Stimulated activated CD4-positive, alpha-beta T cell treated with anti-CD3 and anti-CD28 coated beads, Interleukin-4, amount 100 ng/mL, for 4 hours (primary cell): ENCODE results near the gene DBH.
"Not testable (repeated sequence)": the region's sequence is repeated elsewhere in the genome, so short reads cannot be mapped to it uniquely, and the experiment has no call there.

ENCODE experiments used
- DNase-seq, 2 experiments: peaks; one replicate each; pipeline ENCODE4 v3.0.0-alpha.2; 2020

DBH gene

DNA sequence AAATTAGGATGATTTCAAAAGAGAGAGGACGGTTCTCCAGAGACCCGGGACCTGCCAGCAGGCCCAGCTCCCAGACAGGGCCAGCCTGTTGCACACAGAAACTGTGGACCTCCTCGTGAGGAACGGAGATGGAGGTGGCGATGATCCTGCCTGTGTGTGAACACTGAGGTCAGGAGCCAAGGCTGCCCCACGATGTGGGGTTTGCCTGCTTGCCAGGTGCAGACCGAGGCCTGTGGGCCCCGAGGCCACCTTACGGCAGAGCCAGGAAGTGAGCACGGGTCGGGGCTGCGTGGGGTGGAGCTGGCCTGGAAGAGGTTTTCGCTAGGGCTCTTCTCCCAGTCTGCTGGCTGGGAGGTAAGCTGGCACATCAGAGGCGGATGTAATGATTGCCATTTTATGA is 31.3 kb upstream of the DBH start:
- DNase-seq, result no peak

DNA sequence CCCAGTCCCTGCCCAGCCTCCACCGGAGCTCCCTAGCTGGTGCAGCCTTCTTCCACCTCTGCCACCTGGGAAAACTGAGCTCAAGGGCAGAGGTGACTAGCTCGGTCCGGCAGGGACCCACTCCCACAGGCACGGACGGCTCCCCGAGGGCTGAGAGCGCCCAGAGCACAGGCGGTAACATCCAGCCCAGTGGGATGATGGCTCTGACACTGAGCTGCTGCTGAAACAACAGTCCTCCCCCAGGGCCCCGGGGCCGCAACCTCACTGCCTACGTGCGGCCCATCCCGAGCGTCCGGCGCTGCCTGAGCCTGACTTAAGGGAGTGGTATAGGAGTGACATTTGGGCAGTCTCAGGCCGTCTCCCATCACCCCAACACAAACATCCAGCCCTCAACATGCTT is 30.7 kb upstream of the DBH start:
- no peak for DNase-seq

DNA sequence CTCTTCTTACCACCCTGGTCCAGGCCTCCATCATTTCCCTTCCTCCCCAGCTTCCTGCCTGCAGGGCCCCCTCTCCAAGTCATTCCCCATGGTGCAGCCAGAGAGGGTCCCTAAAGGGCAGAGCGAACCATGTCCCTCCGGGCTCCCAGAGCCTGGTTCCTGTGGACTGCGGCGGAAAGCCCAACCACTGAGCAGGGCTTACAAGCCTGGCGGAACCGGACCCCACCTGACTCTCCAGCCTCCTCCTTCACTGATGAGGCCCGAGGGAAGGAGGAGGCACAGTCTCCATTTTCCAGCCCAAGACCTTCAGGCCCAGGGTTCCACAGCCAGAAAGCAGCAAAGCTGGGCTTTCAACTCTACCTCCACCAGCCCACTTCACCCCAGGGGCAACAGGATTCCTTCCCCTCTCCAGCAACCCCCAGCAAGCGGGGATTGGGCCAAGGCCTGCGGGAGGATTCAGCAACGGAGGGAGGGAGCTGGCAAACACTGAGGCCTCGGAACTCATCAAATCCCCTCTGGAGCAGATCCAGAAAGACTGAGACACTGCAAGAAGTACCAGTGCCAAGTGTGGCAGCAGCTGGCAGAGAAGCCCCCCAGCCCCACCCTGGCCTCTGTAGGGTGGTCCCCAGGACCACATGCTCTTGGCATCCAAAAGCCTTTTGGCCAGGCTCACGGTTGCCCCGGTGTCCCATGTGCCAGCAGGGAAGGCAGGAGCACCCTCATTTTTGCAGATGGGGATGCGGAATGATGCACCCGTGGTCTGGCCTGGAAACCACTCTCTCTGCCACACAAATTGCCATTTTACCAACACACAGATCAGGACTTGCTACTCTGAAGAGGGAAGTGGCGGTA is 30.1 kb upstream of the DBH start:
- DNase-seq, result no peak

DNA sequence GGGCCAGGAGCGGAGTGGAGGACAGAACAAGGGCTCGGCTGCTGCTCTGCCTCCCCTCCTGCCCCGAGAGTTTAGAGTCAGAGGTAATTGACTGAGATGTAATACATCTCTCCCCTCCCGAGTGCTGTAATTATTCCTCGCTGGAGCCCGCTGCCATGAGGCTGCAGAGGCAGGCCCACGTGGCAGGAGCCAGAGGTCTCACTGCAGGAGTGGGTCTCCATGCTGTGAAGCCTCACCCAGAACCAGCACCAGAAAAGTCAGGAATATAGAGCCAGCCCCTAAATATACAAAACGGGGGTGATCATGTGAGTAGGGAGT is 29.5 kb upstream of the DBH start:
- no peak for DNase-seq

DNA sequence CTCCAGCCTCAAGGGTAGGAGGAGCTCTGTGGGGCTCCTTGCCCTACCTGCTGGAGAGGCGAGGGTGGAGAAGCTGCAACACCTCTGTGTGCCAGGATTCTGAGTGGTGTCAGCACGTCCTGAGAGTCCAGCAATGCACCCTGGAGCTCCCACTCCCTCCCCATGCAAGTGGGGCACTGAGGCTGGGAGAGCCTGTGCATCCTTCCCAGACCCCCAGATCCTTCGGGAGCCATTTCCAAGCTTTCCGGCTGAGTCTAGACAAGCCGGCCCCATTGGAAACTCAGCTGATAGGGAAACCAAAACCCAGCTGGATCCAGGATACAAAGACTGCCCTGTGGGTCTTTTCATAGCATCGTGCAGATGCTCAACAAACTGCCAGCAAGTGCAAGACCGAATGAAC is 28.8 kb upstream of the DBH start:
- DNase-seq, result no peak

DNA sequence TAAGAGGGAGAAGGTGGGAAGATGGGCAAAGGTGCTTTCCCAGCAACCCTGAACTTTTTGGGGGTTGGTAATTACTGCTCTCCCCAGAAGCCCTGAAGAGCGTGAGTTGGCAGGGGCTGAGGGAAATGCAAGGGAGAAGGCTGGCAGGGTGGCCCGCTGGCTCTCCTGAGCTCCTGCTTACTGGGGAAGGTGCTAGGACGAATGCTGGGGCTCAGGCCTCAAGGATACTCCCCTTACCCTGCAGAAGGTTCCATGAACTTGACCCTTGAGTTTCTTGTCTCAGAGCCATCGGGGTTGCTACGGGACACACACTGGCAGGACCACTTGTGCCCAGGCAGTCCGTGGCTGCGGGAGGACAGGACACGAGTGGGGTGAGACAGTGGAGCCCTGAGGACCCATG is 28.2 kb upstream of the DBH start:
- no peak for DNase-seq

DNA sequence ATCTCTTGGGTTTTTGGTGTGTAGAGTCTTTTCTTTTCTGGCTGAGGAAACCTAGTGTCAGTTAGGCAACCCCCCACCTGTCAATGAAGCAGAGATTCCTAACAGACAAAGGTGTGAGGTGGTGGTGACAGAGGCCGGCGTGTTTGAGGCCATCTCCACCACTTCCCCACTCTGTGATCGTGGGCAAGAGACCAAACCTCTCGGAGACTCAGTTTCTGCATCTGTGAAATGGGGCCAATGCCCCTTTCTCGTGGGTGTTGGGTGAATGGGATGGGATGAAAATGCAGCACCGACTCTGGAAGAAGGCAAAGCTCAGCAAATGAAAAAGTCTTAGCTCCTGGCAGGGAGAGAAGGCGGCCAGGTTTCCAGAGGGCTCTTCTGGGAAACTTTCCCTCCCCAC is 27.8 kb upstream of the DBH start:
- no peak for DNase-seq

DNA sequence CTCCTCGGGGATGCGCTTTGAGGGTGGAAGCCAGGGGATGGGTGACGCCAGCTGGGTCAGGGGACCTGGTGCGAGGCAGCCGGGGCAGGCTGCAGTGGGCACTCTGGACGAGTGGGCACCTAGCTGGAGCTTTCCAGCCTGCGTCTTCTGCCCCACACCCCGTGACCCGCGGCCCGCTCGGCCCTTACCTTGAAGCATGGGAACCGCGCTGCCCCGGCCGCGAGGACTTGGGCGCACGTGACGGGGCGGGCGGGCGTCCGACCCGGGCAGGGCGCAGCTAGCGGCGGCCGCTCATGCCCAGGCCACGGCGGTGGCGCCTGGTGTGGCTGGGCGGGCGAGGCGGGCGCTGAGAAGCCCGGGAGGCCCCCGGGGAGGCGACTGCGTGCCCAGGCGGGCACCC is 27.3 kb upstream of the DBH start:
- no peak for DNase-seq

DNA sequence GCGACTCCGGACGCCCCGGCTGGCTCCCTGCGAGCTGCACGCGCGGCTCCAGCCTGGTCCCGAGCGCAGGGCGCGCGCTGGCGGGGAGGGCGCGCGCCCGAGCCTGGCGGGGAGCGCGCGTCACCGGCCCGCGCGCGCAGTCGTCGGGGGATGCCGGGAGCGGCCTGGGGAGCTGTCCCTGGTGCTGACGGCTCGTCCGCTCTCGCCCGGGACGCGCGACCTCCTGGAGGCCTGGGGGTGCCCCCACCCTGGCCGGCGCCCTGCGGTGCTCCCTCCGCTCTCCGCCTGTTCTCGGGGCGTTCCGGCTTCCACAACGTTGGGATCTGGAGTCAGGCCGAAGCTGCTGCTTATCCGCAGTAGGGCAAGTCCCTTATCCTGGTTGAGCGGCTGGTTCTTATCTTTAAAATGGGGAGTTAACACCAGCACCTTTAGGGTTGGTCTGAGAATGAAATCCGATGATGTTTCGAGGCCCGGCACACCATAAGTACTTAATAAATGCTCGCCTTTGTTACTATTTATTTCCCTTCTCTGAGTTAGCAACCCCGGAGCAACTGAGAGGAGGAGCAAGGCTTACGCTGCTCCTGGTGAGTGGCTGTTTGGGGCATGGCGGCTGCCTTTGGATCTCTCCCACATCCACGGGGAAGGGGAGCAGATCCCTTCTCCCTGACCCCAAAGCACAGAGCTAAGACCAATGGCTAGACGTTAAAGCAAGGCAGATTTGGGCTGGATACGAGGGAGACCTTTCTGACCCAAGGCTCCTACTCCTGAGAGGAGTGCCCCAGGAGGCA is 26.7 kb upstream of the DBH start, which contains the start of gene FAM163B:
Gene FAM163B, minus strand, starts transcription at position 79 of the 788 bp plus-strand sequence. CDS start 29,166 bp downstream, outside the sequence.
- peak; percentile 4 to 42 for DNase-seq

DNA sequence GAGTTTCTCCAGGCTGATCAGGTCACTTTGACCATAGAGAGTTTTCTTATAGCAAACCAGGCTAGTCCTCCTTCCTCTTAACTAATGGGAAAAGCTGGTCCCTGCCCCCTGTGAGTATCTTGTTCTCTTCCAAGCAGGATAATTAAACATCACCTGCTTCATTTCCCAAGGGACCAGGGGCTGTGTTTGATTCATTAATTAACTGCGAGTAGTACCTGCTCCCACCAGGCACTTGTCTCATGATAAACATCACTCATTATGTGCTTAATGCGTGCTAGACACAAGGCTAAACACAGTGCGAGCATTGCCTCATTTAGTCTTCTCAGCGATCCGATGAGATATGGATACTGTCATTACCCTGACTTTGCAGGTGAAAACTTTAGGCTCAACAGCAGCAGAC is 25.3 kb upstream of the DBH start:
- no peak for DNase-seq

DNA sequence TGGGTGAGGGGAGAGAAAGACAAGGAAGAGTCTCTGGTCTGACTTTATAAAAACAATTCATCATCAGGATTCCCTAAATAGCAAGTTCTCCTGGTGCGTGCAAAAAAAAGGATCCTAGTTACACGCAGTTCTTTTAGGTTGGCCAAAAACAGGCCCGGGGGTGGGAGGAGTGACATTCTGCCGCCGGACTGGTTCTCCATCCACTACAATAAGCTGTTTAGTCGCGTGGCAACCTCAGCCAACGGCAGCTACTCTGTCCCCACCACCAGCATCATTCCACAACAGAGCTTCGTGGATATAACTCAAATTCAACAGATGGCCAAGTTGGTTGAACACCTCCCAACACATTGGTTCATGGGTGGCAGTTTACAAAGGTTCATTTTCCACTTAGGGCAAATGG is 24.1 kb upstream of the DBH start:
- DNase-seq, result no peak

DNA sequence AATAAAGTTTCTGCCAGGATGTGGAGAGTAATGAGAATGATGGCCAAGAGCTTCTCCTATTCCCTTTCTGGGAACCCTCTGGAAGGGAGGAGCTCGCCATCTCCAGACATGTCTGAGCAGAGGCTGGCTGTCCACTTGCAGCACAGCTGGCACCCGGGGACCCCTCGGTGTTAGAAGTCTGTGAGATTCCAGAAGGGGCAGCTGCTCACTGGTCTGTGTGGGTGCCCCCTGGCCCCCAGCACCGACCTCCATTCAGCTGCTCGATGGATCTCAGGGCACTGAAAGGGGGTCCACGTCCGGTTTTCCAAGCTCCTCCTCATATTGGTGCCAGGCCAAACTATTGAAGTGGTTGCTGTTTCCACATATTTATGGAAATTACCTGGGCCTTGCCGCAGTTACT is 23.3 kb upstream of the DBH start:
- no peak for DNase-seq

DNA sequence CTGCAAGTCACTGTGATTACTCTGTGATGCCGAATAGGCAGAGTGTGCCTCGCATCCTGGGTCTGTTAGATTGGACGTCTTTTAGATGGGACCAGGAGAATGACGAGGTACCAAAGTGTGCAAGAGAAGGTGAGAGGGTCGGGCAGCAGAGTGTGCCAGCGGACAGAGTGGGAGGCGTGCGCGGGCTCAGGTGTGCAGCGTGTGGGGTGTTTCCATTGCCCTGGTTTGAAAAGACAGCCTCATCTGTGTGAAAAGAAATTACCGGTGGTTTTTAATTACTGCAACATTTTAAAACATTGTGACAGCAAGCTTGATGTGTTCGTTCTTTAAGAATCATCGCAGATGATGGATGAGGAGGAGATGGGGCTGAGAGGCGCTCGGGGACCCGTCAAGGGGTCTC is 22.7 kb upstream of the DBH start:
- no peak for DNase-seq

DNA sequence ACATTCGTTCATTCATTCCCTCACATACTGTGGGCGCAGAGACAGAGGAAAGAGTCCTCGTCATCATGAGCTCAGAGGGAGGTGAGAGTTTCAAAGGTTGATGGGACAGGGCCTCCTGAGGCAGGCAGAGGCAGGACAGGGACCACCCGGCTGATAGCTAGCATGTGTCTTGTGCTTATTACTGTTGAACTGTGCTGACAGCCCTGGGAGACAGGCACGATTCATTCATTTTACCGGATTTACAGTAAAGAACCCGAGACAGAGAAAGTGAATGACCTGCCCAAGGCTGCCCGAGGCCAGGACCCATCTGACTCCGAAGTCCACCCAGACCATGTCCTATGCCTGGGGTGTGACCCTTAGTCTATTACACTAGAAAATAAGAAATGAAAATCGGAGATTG is 22.1 kb upstream of the DBH start:
- no peak for DNase-seq

DNA sequence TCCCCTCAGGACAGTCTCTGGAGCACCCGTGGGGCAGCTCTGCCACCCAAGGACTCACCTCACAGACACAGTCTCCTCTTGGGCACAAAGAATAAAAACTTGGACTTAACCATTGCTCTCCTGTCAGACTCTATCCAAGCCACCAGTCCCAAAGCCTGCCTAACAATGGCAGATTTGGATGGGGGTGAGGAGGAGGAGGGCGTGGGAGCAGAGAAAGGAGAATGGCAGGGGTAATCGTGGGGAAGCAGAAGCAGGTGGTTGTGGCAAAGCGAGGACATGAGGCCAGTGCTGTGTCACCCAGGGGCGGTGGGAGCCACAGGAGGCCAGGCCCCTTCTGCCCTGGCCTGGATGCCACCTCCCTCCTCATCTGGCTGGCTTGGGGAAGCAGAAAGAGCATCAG is 21.5 kb upstream of the DBH start:
- DNase-seq, result no peak

DNA sequence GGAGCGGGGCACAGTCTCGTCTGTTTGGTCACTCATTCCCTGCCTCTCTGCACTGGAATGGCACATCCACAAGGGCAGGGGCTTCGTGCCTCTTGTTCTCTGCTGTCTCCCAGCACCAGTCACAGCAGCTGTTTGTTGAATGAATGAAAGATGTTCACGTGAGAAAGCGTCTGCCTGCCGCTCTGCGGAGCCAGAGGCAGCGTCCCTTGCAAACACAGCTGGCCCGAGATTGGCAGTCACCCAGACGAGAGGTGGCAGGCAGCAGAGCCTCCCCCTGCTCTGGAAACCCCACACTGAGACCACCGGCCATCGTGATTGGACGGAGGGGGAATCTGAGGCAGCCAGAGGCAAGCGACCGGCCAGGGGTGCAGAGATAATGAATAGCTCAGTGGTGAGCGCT is 21.0 kb upstream of the DBH start:
- DNase-seq, result no peak

DNA sequence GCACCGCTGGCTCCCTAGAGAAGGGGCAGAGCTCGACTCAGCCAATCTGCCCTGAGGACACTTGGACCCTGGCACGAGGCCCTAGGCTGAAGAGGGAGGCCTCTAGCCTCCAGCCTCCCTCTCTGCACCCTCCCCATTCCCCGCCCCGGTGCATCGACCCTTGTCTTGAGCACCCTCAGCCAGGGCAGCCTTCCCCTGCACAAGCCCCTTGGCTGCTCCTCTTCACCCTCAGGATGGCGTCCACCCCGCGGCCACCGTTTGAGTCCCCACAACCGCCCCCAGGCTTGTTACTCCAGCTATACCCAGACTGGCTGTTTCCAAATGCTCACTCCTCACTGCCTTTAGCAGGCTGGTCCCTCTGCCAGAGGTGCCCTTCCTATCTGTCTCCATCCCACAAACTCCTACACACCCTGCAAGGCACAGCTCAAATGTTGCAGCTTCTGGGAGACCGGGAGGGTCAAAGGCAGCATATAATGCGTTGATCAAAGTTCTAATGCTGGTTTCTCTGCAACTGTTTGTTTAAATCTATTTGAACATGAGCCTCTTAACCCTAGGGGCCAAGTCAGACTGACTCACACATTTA is 20.5 kb upstream of the DBH start:
- DNase-seq, result no peak

DNA sequence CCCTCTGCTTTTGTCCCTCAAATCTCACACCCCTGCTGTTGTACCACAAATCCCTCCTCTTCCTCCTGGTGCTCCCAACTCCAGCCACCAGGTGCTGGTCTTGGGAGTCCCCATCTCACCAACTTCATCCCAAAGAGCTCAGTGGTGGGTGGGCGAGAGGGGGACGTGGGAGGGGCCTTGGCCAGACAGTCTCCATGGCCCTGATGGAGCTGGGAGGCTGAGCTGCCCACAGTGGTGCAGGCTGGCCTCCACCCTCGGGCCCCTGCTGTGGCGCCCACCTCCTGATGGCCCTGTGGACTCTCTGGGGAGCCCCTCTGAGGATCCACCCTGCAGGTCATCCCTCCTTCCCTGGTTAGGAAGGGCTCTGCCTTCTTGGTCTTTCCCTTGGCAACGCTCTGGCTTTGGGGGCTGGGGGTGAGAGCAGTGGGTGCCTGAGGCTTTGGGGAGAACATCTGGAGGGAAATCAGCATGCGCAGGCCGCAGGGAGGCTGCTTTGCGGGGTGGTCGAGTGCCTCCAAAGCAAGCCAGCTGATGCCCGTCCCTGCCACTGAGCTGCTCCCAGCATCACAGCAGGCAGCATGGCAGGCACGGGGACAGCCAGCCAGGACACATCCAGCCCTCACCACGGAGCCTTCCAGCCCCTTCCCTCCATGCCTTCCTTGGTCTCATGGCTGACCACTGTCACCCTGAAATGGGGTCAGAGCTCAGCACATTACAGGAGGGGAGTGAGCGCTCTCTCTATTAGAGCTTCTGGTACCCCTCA is 19.3 kb upstream of the DBH start:
- DNase-seq, result no peak

DNA sequence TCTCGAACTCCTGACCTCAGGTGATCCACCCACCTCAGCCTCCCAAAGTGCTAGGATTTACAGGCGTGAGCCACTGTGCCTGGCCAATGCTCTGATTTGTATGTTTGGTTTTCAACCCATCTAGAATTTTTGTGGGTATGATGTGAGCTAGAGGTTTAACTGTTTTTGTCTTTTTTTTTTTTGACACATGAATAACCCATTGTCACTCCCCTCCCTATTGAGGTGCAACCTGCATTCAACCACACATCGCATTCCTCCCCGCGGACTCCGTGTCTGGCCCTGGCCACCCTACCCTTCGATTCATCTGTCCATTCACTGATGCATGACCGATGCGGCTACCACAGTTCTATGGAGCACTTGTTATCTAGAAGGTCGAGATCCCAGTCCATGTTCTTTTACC is 17.4 kb upstream of the DBH start:
- DNase-seq, result no peak

DNA sequence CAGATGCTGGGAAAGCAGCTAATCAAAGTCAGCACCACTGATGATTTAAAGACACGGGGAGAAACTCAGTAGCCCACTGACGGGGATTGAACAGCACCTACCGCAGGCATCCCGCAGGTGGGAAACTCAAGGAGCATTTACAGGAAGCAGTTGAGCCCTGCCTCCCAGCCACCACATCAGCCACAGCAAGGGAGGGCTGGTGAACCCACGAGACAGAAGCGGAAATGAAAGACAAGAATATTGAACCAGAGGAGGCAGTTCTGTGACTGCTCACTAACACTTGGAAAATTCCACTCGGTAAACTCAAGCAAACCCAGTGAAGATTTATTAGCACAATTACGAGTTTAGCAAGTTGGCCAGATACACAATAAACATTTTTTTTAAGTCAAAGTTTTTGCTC is 16.4 kb upstream of the DBH start:
- DNase-seq, result peak; percentile 32 to 71

DNA sequence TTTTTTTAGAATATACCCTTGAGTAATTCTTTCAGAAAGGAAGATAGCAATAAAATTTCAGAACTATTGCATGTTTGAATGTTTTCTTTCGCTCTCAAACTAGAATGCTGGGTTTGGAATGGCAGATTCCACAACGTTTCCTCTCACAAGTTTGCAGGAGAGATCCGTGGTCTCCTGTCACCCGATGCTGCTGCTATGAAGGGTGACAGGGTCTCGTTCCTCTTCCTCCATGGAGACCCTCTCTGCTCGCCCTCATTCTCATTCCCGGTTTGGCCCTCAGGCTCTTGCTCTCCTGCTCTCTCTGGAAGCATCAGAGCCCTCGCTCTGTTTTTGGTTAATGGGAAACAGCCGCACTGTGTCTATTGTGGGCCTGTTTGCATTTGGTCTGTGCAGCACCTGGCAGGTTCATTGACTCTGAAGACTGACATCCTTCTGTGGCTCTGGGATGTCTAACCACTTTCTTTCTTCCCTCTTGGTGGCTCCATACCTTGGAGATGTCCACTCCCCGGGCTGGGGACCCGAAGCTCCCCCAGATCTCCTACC is 14.4 kb upstream of the DBH start:
- DNase-seq, result no peak

DNA sequence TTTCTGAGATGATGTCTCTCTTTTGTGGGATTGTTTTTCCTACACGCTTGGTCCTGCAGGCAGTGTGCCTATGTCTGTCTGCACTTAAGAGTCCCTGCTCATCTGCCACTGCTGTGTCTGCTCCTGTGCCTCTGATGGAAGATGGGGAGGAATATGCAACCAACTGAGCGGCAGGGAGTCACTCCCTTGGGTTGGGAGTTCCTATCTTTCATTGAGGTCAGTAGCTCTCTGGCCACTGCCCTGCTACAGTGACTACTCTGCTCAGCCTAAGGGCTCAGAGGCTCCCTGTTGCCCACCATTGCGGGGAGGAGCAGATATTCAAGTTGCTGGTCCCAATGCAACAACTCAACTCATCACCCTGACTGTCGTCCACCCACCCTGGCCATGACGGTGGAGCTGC is 13.6 kb upstream of the DBH start:
- DNase-seq, result no peak

DNA sequence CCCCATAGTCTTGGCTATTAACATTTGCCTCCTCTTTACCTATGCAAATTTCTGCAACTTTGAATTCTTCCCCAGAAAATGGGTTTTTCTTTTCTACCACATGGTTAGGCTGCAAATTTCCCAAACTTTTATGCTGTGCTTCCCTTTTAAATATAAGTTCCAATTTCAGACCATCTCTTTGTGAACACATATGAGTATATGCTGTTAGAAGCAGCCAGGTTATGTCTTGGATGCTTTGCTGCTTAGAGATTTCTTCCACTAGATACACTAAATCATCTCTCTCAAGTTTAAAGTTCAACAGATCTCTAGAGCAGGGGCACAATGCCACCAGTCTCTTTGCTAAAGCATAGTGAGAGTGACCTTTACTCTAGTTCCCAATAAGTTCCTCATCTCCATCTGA is 10.2 kb upstream of the DBH start:
- not testable (repeated sequence) for DNase-seq
